GM19099 (cell line): ENCODE measurements around the gene ADARB2.

Source experiments
- POLR2A ChIP-seq: IDR thresholded peaks from 3 replicates; pipeline ENCODE4 v1.6.1; 2011; ENCODE audit warnings: low read depth; ENCODE audit not compliant: insufficient read length; ENCODE audit errors: extremely low read depth

The ADARB2 gene

DNA sequence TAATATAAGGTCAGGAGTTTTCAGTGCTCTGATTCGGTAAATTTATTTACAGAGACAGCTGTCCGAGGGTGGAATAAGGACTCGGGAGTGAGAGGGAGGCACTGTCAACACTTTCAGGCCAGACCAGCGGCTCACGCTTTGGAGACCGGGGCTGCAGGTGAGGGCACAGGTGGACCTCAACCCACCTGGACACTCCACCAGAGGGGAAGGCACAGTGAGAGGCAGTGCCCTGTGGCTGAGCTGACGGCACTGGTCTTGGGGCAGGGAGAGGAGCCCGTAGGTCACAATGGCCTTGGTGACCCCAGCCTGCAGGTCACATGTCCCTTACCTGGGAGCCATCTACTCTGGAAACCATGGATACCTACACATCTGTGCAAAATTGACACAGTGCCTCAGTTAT, 315.1 kb downstream of the ADARB2 start:
- TF ChIP-seq POLR2A: no peak

GRCh38 chr10:1420661-1421362, 316.5 kb downstream of the ADARB2 start:
- TF ChIP-seq POLR2A: no peak

GRCh38 chr10:1419796-1420610, 317.3 kb downstream of the ADARB2 start:
- no peak for TF ChIP-seq POLR2A

GRCh38 chr10:1418031-1418550, 319.2 kb downstream of the ADARB2 start:
- no peak for TF ChIP-seq POLR2A

- TF ChIP-seq POLR2A: no peak
Observed at GRCh38 chr10:1417574-1417973, 319.8 kb downstream of the ADARB2 start.

DNA sequence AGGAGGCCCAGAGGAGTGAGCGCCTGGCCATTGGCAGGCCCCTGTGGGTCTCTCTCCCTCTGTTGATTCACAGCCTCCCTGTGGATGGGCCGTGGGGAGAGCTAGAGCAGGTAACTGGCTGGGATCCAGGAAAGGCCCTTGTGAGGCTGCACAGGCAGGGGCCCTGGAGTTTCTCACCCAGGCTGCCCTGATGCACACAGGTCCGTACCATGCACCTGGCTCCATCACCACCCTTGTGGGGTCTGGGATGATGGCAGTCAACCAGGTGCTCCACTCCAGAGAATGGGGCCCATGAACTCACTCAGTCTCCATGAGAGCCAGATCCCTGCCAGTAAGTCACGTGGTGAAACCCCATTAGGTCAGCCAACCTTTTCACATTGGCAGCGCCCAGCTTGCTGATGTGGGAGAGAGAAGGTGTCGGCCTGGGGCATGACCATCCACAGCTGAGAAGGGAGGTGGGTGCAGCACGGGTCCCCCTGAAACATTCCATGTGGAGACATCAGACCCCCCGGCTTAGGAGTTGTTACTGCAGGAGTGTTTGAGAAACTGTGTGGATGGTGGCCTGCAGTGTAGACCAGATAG, 320.8 kb downstream of the ADARB2 start:
- TF ChIP-seq POLR2A: no peak

DNA sequence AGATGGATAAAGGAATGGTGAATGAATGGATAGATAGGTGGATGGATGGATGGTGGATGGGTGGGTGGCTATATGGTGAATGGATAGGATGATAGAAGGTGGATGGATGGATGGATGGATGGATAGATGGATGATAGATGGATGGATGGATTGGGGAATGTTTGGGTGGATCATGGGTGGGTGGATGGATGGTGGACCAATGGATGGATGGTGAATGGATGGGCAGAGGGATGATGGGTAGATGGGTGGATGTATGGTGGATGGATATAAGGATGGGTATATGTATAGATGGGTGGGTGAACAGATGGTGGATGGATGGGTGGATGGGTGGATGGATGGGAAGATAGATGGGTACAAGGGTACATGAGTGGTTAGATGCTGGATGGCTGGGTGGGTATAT, 322.4 kb downstream of the ADARB2 start:
- no peak for TF ChIP-seq POLR2A

DNA sequence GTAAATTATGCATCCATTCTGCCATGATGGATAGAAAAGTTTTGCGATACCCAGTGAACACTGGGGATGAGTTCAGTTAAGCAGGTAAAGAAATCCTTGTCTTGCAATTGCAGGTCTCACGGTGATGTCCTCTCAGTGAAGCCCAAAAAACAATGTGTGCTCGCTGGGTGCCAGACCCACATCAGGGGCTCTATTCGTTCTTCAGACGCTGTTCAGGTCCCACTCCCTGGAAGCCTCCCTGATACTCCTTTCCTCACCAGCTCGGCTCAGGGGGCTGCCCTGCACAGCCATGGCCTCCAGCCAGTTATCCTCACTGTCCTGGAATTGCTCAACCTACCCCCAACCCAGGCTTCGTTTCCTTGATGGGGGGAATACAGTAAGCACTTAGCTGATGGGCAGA, 323.5 kb downstream of the ADARB2 start:
- TF ChIP-seq POLR2A: no peak

- no peak for TF ChIP-seq POLR2A
Observed at GRCh38 chr10:1413256-1413655, 324.1 kb downstream of the ADARB2 start.

DNA sequence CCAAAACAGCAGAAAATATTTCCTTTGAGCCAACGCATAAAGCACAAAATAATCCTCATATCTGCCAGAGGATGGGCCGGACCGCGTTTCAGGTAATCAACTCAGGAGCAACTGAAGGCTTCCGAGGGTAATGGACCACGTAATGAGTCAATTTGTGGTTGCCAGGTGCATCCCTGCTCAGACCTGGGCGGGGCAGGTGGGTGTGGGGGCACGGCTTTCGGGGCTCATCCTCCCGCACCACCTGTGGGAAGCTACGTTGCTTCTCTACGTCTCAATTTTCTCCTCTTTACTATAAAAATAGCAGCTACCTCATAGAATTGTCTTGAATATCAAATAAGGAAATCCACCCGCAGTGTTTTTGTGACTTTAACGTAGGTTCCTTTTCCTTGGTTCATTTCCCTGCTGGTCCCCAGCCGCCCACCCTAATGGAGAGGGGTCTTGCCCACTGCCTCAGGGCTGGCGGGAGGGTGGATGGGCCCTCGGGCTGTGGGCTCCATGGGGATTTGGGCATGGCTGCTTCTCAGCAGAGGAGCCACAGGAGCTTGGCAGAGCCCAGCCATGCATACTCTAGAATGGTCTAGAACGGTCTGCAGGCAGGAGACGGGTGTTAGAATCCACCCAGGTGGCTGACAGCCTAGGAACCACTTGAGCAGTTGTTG, 324.7 kb downstream of the ADARB2 start:
- TF ChIP-seq POLR2A: no peak

DNA sequence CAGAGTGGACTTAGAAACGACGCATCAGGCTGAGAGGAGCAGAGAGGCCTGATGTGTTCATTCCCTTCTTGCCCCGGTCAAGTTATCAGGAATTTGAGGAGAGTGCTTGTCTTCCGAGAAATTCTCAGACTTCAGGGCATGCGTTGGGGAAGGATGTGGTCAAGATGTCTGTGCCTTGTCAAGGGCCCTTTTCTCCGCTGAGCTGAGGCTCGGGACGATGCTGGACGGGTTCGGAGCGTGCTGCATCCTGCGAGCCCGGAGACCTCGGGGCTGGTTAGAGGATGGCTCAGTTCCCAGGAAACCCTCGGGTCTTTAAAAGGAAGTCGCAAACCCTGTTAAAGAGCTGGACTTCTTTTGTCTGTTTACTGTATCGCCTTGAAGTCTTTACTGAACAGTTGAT, 325.4 kb downstream of the ADARB2 start:
- no peak for TF ChIP-seq POLR2A

GRCh38 chr10:1411451-1411850, 325.9 kb downstream of the ADARB2 start:
- TF ChIP-seq POLR2A: no peak

DNA sequence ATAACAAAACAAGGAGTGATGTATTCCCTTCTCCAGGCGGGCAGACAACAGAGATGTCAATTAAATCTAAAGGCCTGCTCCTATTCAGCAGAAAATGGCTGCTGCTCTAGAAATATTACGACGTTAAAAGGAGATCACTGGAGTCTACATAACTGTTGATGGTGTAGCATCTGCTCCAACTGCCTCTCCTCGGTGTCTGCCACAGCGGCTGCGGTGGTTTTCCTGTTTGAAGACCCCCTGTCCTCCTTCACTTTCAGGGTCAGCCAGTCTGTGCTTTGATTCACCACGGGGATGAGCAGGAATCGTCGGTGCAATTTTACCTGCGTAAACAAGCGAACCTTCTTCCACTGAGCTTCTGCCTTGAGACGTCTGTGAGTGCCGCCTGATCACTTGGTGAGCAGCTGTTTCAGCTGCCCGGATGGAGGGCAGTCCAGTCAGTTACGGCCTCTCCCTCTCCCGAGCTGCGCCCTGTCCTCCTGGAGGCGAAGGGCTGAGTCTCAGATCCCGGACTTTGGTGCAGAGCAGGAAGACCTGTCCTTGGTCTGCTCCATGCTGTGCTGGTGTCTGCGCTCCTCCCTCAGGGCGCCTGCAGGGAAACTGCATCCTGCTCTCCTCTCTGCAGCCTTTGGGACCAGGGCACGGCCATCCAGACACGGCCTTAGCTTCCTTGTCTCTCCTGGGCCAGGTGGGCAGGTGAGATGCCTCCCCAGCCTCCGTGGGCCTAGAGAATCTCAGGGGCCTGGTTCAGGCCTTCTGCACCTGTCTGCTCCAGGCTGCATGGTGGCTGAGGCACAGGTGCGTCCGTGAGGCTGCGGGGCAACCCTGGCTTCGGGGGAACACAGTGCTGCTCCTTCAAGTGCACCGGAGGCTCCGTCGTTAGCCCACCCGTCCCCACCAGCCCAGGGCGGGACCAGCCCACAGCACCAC, 326.6 kb downstream of the ADARB2 start:
- no peak for TF ChIP-seq POLR2A

- TF ChIP-seq POLR2A: no peak
Observed at GRCh38 chr10:1410032-1410431, 327.3 kb downstream of the ADARB2 start.
